ENCODE results near the gene ADAM15. TPM values are rescaled to one million over a fixed set of nuclear protein-coding genes. Genes with fewer than 3 reads are reported as not detected.
A peak's percentile ranks its signal among the peaks of the same experiment; 100 is the strongest.

The ADAM15 gene
- total RNA-seq, 1 donor from 2014 or later = 82.5 TPM

GRCh38 chr1:155051342-155051776 lies 243 bp downstream of the ADAM15 start:
- no peak for DNase-seq (ENCODE audit: low read depth in 2 of 2)

GRCh38 chr1:155051777-155052398 lies 772 bp downstream of the ADAM15 start:
- DNase-seq (ENCODE audit: low read depth in 2 of 2) = peak; percentile 29 to 57

- DNase-seq (ENCODE audit: low read depth in 2 of 2) = peak; percentile 39 to 71
Measured at GRCh38 chr1:155052439-155053395, 1.6 kb downstream of the ADAM15 start.

GRCh38 chr1:155053531-155054105 lies 2.5 kb downstream of the ADAM15 start:
- DNase-seq (ENCODE audit: low read depth in 2 of 2) = no peak

- no peak for DNase-seq (ENCODE audit: low read depth in 2 of 2)
Measured at GRCh38 chr1:155057104-155057503, 6.0 kb downstream of the ADAM15 start.

- no peak for DNase-seq (ENCODE audit: low read depth in 2 of 2)
Measured at GRCh38 chr1:155057788-155058211, 6.7 kb downstream of the ADAM15 start.

- no peak for DNase-seq (ENCODE audit: low read depth in 2 of 2)
Measured at GRCh38 chr1:155060736-155061135, 9.6 kb downstream of the ADAM15 start.

- DNase-seq (ENCODE audit: low read depth in 2 of 2) = peak; percentile 81 to 86
Measured at GRCh38 chr1:155061381-155062150, 10.4 kb downstream of the ADAM15 start.

- DNase-seq (ENCODE audit: low read depth in 2 of 2) = no peak
Measured at GRCh38 chr1:155062151-155062686, 11.1 kb downstream of the ADAM15 start.

- peak in 1 of 2 donors; percentile 32 for DNase-seq (ENCODE audit: low read depth in 2 of 2)
Measured at GRCh38 chr1:155062702-155063411, 11.7 kb downstream of the ADAM15 start.

- DNase-seq (ENCODE audit: low read depth in 2 of 2) = peak; percentile 86 to 92
Measured at GRCh38 chr1:155063550-155064110, 12.5 kb downstream of the ADAM15 start, which contains the start of gene EFNA4. EFNA4 (plus strand) TSS chr1:155063740; CDS start chr1:155063824, 84 bp downstream.

- peak; percentile 43 to 58 for DNase-seq (ENCODE audit: low read depth in 2 of 2)
Measured at GRCh38 chr1:155064111-155064831, 13.2 kb downstream of the ADAM15 start.

- DNase-seq (ENCODE audit: low read depth in 2 of 2) = no peak
Measured at GRCh38 chr1:155064832-155065429, 13.8 kb downstream of the ADAM15 start.

GRCh38 chr1:155066777-155067176 lies 15.7 kb downstream of the ADAM15 start:
- no peak for DNase-seq (ENCODE audit: low read depth in 2 of 2)

- no peak for DNase-seq (ENCODE audit: low read depth in 2 of 2)
Measured at GRCh38 chr1:155068599-155068998, 17.5 kb downstream of the ADAM15 start.

GRCh38 chr1:155069551-155070157 lies 18.5 kb downstream of the ADAM15 start:
- no peak for DNase-seq (ENCODE audit: low read depth in 2 of 2)

GRCh38 chr1:155070158-155070621 lies 19.1 kb downstream of the ADAM15 start:
- no peak for DNase-seq (ENCODE audit: low read depth in 2 of 2)

Measured in lung microvascular endothelial cell (primary cell).